Measurements from ENCODE around the gene JKAMP.

JKAMP gene

GRCh38 chr14:59538936-59539335 lies 54.6 kb downstream of the JKAMP start:
- Histone ChIP-seq H2AFZ (ENCODE audit: low read length, unreplicated experiment) (no peak overlapping the region), H3K4me1 (ENCODE audit: control insufficient read depth, insufficient read depth, low read length, unreplicated experiment) (no peaks in the 10 kb centered on the region), H3K4me3 (ENCODE audit: low read depth, low read length) (no peak overlapping the region), H3K27ac (ENCODE audit: low read depth, low read length) (no peak overlapping the region), H3K36me3 (ENCODE audit: insufficient read depth, low read length) (no peaks in the 10 kb centered on the region), H3K27me3 (ENCODE audit: insufficient read depth, low read length) (no peaks in the 10 kb centered on the region), H3K79me2 (ENCODE audit: control insufficient read depth, insufficient read depth, low read length, unreplicated experiment) (no peaks in the 10 kb centered on the region)

- Histone ChIP-seq H3K27me3 (ENCODE audit: insufficient read depth, low read length) (no peaks in the 10 kb centered on the region), H3K79me2 (ENCODE audit: control insufficient read depth, insufficient read depth, low read length, unreplicated experiment) (no peaks in the 10 kb centered on the region), H3K4me1 (ENCODE audit: control insufficient read depth, insufficient read depth, low read length, unreplicated experiment) (peaks cover 8% of the 10 kb centered on the region), H3K27ac (ENCODE audit: low read depth, low read length) (no peak overlapping the region), H3K36me3 (ENCODE audit: insufficient read depth, low read length) (no peaks in the 10 kb centered on the region), H3K4me3 (ENCODE audit: low read depth, low read length) (no peak overlapping the region), H2AFZ (ENCODE audit: low read length, unreplicated experiment) (no peak overlapping the region)
These were observed 56.5 kb downstream of the JKAMP start for GRCh38 chr14:59540852-59541251.

GRCh38 chr14:59541731-59542130 lies 57.4 kb downstream of the JKAMP start:
- H3K79me2 ChIP-seq (ENCODE audit: control insufficient read depth, insufficient read depth, low read length, unreplicated experiment): no peaks in the 10 kb centered on the region
- H3K27me3 ChIP-seq (ENCODE audit: insufficient read depth, low read length): no peaks in the 10 kb centered on the region
- no peak overlapping the region for H3K27ac ChIP-seq (ENCODE audit: low read depth, low read length)
- H3K4me1 ChIP-seq (ENCODE audit: control insufficient read depth, insufficient read depth, low read length, unreplicated experiment): peaks cover 8% of the 10 kb centered on the region
- H3K36me3 ChIP-seq (ENCODE audit: insufficient read depth, low read length): no peaks in the 10 kb centered on the region
- H3K4me3 ChIP-seq (ENCODE audit: low read depth, low read length): no peak overlapping the region
- no peak overlapping the region for H2AFZ ChIP-seq (ENCODE audit: low read length, unreplicated experiment)

GRCh38 chr14:59543873-59544272 lies 59.6 kb downstream of the JKAMP start:
- Histone ChIP-seq H3K79me2 (ENCODE audit: control insufficient read depth, insufficient read depth, low read length, unreplicated experiment) (no peaks in the 10 kb centered on the region), H3K36me3 (ENCODE audit: insufficient read depth, low read length) (no peaks in the 10 kb centered on the region), H3K4me3 (ENCODE audit: low read depth, low read length) (no peak overlapping the region), H3K27ac (ENCODE audit: low read depth, low read length) (no peak overlapping the region), H2AFZ (ENCODE audit: low read length, unreplicated experiment) (no peak overlapping the region), H3K4me1 (ENCODE audit: control insufficient read depth, insufficient read depth, low read length, unreplicated experiment) (peaks cover 8% of the 10 kb centered on the region), H3K27me3 (ENCODE audit: insufficient read depth, low read length) (no peaks in the 10 kb centered on the region)

- no peaks in the 10 kb centered on the region for H3K27me3 ChIP-seq (ENCODE audit: insufficient read depth, low read length)
- H2AFZ ChIP-seq (ENCODE audit: low read length, unreplicated experiment): no peak overlapping the region
These were observed 63.0 kb downstream of the JKAMP start for GRCh38 chr14:59547310-59547709.

More at GRCh38 chr14:59547310-59547709, 63.0 kb downstream of the JKAMP start:
- peaks cover 8% of the 10 kb centered on the region for H3K4me1 ChIP-seq (ENCODE audit: control insufficient read depth, insufficient read depth, low read length, unreplicated experiment)
- H3K27ac ChIP-seq (ENCODE audit: low read depth, low read length): no peak overlapping the region
- no peaks in the 10 kb centered on the region for H3K36me3 ChIP-seq (ENCODE audit: insufficient read depth, low read length)
- H3K79me2 ChIP-seq (ENCODE audit: control insufficient read depth, insufficient read depth, low read length, unreplicated experiment): no peaks in the 10 kb centered on the region
- no peak overlapping the region for H3K4me3 ChIP-seq (ENCODE audit: low read depth, low read length)

All from ACC112 (cell line).